SW480 (cell line): Measurements from ENCODE around the gene ATP9B.
A peak's percentile ranks its signal among the peaks of the same experiment; 100 is the strongest.
"Not testable (repeated sequence)": the region's sequence is repeated elsewhere in the genome, so short reads cannot be mapped to it uniquely, and the experiment has no call there.

ENCODE experiments used
- DNase-seq: peaks from one replicate; pipeline ENCODE4 v3.0.0-alpha.2; 2016; ENCODE audit warnings: low spot score

Gene ATP9B

DNA sequence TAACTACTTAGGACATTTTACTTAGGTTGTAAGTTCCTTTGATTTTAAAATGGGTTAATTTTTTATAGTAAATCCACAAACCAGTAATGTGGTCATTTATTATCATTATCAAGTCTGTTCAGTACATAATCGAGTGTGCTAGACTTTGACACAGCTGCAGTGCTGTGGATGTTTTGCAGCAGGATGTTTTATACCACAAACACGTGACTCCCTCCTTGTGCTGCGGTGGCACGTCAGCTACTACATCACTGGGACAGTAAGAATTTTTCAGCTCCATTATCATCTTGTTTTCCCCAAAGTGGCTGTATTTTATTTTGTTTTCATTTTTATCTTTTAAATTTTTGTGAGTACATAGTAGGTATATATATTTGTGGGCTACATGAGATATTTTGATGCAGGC lies 70.0 kb downstream of the ATP9B start:
- DNase-seq: no peak

GRCh38 chr18:79147014-79147413 lies 77.8 kb downstream of the ATP9B start:
- DNase-seq: no peak

DNA sequence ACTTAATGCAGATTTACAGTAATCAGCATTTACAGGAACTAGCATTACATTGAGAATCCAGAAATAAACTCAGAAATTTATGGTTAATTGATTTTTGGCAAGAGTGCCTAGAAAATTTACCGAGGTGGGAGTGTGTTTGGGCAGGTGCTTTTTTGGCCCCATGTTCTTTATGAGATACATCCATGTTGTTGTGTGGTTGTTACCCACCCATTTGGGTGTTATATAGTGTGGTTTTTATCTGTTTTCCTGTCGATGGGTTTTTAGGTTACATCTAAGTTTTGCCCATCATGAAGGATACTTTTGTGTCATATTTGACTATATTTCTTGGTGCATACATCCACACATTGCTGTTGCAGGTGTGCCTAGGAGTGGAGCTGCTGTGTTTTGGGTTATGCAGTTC lies 82.0 kb downstream of the ATP9B start:
- DNase-seq: no peak

- peak; percentile 28 for DNase-seq
Observed at GRCh38 chr18:79156327-79156726, 87.1 kb downstream of the ATP9B start.

DNA sequence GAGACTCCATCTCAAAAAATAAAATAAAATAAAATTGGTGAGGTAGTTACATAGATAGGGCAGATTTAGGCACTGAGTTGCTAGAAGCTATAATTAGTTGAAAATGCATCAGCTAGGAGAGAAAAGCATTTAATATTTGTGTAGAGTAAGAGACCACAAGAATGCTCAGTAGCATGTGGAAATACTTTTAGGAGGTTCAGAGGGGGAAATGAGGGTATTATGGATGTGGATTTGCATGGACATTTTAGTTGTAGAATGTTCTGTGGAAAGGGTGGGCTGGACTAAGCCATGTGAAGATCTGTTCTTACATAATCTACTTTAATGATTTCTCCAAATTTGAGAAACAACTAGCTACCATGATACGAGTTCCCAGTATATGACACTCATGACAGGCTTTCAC lies 95.5 kb downstream of the ATP9B start:
- DNase-seq: no peak

DNA sequence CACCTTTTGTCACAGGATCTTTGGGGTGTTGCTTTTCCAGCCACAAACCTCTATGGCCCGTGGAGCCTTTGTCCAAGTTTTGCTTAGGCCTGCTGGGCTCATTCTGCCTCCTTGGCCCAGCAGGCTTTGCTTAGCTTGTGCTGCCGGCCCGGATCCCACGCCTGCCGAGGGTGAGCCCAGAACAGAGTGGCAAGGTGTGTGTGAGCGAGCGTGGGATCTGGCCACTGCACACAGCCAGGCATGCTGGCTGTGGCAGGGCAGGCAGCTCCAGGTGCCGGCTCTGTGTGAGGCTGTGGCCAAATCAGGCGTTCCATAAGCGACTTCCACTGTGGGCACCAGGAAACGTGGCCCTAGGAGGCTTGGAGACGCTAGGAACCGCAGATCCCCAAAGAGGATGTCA lies 97.5 kb downstream of the ATP9B start:
- no peak for DNase-seq

DNA sequence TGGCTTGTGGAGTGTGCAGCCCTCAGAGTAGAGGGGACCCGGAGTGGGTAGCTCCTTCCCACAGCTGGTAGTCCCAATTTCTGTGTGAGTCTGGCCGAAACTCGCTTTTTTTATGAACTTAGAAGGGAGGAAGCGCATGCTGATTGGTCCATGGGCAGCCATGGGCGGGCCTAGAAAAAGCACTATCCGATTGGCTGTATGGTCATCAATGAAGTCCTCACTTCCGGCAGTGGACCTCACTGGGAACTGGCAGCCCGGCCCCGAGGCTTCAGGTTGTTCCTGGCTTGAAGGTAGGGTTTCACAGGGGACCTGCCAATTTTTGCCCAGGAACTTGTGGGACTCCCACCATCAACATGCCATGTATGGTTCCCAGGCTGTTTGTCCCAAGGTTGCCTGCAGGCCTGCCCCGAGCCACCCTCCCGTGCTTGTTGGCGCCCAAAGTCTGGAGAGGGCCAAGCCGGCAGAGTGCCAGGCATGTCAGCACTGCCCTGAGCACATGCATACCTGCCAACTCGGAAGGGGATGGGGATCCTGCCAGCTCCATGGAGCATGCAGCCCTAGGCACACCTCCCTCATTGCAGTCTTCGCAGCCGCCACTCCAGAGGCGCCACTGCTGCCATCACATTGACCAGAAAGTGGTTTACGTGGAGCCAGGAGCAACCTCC lies 98.5 kb downstream of the ATP9B start:
- no peak for DNase-seq

- peak; percentile 0 for DNase-seq
Observed at GRCh38 chr18:79169958-79170555, 100.9 kb downstream of the ATP9B start.

- DNase-seq: not testable (repeated sequence)
Observed at GRCh38 chr18:79172331-79172730, 103.1 kb downstream of the ATP9B start.

DNA sequence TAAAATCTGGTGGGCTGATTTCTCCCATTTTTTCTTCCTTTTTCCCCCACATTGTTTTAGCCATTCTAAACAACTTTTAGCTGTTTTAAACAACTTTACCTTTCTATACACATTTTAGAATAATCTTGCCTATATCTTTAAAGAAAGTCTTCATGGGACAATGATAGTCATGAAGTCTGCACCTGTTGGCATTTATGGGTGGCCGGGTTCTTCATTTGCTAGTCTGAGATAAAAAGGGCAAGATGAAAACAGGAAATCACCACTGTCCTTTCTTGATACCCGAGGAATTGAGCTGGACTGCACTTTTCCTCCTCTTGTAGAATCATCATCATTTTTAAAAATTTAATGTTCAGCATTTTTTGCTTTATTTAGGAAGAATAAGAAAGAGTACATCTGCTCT lies 104.5 kb downstream of the ATP9B start:
- DNase-seq: no peak

- DNase-seq: no peak
Observed at GRCh38 chr18:79178113-79178531, 108.9 kb downstream of the ATP9B start.

- DNase-seq: no peak
Observed at GRCh38 chr18:79182047-79182713, 113.0 kb downstream of the ATP9B start.

GRCh38 chr18:79185648-79186047 lies 116.5 kb downstream of the ATP9B start:
- DNase-seq: no peak

- DNase-seq: no peak
Observed at GRCh38 chr18:79186649-79187048, 117.5 kb downstream of the ATP9B start.

DNA sequence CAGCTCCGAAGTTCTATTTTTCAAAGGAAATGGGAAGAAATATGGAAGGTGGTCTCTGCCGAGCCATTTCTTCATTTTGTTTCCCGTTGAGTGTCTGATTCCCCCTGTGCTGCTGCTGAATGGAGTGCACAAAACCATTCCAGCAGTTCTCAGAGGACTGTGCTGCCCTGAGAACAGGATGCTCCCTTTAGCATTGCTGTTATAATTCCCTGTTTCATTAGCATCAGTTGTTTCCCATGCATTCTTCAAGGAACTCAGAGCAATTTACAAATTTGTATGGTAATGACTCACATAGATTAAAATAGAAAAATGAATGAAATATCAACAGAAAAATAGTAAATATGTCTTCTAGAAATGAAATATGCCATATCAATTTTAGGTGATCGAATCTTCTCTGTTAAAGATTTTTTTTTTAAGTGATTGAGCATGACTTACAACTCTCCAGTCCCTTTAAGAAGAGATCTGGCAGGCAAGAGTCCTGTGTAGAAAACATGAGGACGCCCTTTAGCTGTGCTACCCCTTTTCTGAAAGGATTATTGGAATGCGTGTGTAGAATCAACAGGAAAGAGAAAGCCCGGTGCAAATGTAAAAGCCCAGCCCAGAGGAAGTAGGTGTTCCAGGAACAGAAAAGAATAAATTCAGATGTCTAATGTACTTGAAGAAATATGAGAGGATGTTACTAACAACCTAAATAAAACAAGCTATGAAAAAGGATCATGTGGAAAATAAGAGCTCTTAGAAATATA lies 118.5 kb downstream of the ATP9B start:
- no peak for DNase-seq

DNA sequence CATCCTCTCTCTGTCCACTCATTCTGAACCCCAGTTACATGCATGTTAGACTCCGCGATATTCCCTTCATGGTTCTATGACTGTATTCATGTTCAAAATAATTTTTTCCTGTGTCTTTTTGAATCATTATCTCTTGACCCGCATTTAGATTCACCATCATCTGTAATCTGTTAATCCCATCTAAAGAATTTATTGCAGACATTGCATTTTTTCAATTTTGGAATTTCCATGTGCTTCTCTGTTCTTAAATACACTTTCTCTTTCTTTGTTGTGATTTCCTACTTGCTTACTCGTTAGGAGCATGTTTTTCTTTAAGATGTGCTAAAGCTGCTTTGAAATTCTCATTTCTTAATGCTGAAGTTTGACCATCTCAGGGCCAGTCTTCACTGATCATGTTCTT lies 122.2 kb downstream of the ATP9B start:
- DNase-seq: no peak

DNA sequence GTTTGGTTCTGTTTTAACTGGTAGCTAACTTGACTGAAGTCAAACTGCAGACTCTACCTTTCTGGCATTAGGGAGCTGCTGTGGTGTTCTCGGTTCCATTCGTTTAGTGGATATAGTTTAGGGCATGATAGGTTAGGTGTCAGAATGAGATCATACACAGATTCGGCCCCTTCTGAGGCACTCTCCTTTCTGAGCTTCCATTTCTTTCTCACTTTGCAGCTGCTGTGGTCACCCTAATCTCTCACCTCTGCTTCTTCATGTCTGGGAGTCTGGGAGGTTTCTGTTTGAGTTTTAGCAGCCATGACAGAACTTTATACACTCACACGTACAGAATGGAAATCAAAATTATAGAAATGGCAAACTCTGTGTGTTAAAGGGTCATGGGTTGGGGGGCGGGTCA lies 122.8 kb downstream of the ATP9B start:
- no peak for DNase-seq

DNA sequence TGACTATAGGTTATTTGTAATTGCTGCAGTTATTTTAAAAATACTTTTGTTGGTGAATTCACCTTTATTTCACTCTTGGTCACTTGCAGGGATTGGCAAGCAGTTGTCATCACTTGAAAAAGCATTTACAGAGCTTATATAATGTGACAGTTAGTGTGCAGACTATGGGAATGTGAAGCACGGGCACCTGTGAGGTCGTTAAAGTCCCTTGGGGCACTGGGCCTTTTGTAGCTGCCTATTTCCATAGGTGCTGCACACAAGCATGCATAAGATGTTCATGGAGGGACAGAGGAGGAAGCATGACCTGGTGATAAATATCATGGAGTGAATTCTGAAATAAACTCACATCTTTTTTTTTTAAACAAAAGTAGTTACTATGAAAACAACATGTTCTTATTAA lies 124.6 kb downstream of the ATP9B start:
- no peak for DNase-seq

- DNase-seq: no peak
Observed at GRCh38 chr18:79195716-79196683, 126.8 kb downstream of the ATP9B start.

DNA sequence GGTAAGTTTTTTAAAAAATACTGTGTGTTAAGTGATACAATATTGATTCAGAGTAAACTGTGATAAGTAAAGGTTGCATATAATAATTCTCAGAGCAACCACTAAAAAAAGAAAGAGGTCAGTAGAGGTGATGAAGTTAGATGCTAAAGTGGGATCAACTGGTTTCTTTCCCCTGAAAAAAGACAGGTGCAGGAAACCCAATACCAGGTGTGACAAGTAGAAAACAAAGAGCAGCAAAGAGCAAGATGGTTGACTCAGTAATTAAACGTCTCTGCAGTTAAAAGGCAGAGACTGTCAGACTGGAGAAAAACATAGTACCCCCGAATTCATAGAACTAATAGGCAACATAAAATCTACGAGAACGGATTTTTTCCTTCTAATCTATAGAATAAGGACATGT lies 128.3 kb downstream of the ATP9B start:
- no peak for DNase-seq

DNA sequence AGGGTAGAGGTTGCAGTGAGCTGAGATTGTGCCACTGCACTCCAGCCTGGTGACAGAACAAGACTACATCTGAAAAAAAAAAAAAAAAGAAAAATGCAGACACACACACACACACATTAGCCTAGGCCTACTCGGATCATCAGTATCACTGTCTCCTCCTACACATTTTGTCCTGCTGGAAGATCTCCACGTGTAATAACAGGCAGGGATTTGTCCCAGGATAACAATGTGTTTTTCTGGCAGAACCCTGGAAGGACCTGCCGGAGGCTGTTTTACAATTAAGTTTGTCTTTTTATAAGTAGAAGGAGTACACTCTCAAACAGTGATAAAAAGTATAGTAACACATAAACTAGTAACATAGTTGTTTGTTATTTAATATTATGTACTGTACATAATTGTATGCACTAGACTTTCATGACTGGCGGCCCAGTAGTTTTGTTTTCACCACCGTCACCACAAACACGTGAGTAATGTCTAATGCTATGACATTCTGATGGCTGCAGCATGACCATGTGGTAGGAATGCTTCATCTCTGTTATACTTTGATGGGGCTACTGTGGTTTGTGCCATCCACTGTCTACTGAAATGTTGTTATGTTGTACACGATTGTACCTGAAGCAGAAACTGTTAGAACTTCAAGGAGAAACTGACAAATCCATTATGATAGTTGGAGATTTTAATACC lies 130.6 kb downstream of the ATP9B start:
- DNase-seq: peak; percentile 84
